Psoas muscle (tissue), 8 donors: ENCODE measurements around the gene WDR5. TPM values are rescaled to one million over a fixed set of nuclear protein-coding genes. Genes with fewer than 3 reads are reported as not detected.

Source experiments
- ATAC-seq, 4 donors: fragments of 200-7000 bp; cut with Tn5 transposase; one replicate each; pipeline ENCODE4 v1.9.1; 2020; ENCODE audit warnings: moderate library complexity in 3 of 4, mild to moderate bottlenecking in 2 of 4
- DNase-seq, 2 donors: peaks; one replicate each; pipeline ENCODE4 v3.0.0-alpha.2; 2020
- H3K27ac ChIP-seq: fragments of 200-600 bp; one replicate; pipeline ENCODE4 v1.8.0; 2022
- H3K27me3 ChIP-seq, 3 donors: fragments of 200-600 bp in 1 of 3; one replicate each; pipeline versions ENCODE4 v1.6.1 to v1.8.0; 2013 to 2022; ENCODE audit warnings: low read length in 2 of 3, mild to moderate bottlenecking in 2 of 3, moderate library complexity in 1 of 3; ENCODE audit not compliant: insufficient read depth in 3 of 3
- H3K36me3 ChIP-seq, 2 donors: fragments of 200-600 bp in 1 of 2; one replicate each; pipeline versions ENCODE4 v1.6.1 to v1.8.0; 2013 to 2022; ENCODE audit warnings: low read depth in 1 of 2, mild to moderate bottlenecking in 1 of 2, moderate library complexity in 1 of 2; ENCODE audit not compliant: insufficient read depth in 1 of 2
- H3K4me1 ChIP-seq: fragments of 200-600 bp; one replicate; pipeline ENCODE4 v1.8.0; 2022
- H3K4me3 ChIP-seq: fragments of 200-600 bp; one replicate; pipeline ENCODE4 v1.8.0; 2022; ENCODE audit warnings: mild to moderate bottlenecking
- H3K9me3 ChIP-seq: fragments of 200-600 bp; one replicate; pipeline ENCODE4 v1.8.0; 2022
- CTCF ChIP-seq: fragments of 200-600 bp; IDR thresholded peaks from one replicate; pipeline ENCODE4 v1.8.0; 2022; ENCODE audit warnings: antibody characterized with exemption
- WGBS, 3 donors: extraction: QIAGEN DNeasy Blood & Tissue Kit; methylation state at CpG; one replicate each; pipeline versions ENCODE4 v1.1.6 to v1.1.7; 2013; 5-methylcytosine and 5-hydroxymethylcytosine counted together
- intact Hi-C, 2 donors: fragments of 100-400 bp; cut with DNase I; formaldehyde crosslinking; loops; one replicate each; pipeline versions ENCODE4 v1.11.0 to v1.14.2; 2022
- polyA plus RNA-seq, 3 donors: library from polyadenylated mRNA; stranded (reverse); fragments of 200-250 nt; gene quantifications; one replicate each; pipeline ENCODE4 v1.2.3, GENCODE V29; 2013
- total RNA-seq, 4 donors: library from RNA; stranded (reverse); fragmentation: NEBNext Ultra II Directional in 2 of 4; extraction: Animal tissue kit (Norgen Biotek cat#: 25700) in 2 of 4; gene quantifications; one replicate each; pipeline versions ENCODE4 v1.2.1 to v1.2.4, GENCODE V29; 2021 to 2023
- donor health status: healthy with polysubstance abuse.
- donor health status: DM: no; HTN: no; CAD: no; lungs with moderate emphysema.
- donor health status: Bipolar disorder and iron deficiency.
- donor health status: healthy.
- donor health status: DM: yes; HTN: yes; CAD: no.
- donor health status: DM: no; HTN: no; CAD: no.
- donor health status: DM: no; HTN: no; CAD: no.
- donor health status: DM: yes; HTN: yes; CAD: no.

Gene WDR5
- total and polyA plus RNA-seq, 7 donors, result 21.4 to 52.0 (median 30.1) TPM

DNA sequence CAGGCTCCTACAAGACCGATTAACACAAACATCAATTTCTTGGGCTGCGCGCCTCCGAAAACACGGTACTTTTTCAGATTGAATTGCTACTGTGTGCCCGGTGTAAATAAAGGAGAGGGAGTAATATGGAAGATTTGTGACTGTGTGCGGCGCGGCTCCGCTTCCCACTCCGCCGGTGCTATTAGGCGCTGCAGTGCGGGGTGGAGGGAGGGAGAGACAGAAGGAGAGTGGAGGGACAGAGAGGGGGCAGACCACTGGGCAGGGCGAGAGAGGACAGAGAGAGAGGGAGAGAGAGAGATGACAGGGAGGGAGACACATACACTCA, 53.2 kb downstream of the WDR5 start:
- TF ChIP-seq CTCF, result no peak
- H3K36me3 ChIP-seq, result no peaks in the 10 kb centered on the region
- H3K4me3 ChIP-seq, result no peak overlapping the region
- H3K9me3 ChIP-seq, result no peaks in the 10 kb centered on the region
- intact Hi-C loops, result no loop called here
- H3K27me3 ChIP-seq, result no peaks in the 10 kb centered on the region
- peak in 3 of 4 donors; percentile 29 to 49 (median 42) for ATAC-seq
- H3K27ac ChIP-seq, result no peak overlapping the region
- H3K4me1 ChIP-seq, result peaks cover 25% of the 10 kb centered on the region
- DNase-seq, result peak in 1 of 2 donors; percentile 10
- 44 to 60% (median 44%) methylated on average over 15 of the region's 15 CpGs for WGBS, 3 donors

DNA sequence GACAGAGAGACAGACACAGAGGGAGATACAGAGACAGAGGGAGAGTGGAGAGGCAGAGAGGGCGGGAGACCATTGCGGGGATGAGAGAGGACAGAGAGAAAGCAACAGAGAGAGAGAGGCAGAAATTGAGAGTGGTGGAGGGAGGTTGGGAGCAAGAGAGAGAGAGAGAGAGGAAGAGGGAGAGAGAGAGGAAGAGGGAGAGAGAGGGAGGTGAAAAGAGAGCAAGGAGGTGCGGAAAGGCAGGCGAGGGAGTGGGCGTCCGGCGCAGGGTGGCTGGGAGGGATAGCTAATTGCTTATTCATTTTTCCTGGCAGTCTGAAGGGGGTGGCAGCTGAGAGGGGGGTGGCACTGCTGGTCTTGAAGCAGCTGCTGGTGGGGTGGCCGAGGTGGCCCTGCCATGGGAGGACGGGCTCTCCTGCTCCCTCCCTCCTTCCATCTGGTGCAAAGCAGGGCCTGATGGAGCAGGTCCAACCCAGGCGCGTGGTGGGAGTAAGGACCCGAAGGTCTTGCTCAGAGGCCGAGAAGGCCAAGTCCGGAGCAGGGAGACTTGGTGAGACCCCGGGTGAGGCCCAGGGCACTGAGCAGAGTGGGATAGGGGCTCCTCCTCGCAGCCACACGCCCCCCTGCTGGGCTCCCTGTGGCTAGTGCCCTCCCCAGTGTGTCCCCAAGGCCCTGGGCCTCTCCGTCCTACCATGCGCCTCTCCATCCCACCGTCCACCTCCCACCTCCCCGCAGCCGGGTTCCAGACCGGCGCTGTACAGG, 53.8 kb downstream of the WDR5 start:
- intact Hi-C loops, result no loop called here
- DNase-seq (peak; percentile 28 to 66), ATAC-seq (peak; percentile 22 to 66 (median 50))
- Histone ChIP-seq H3K9me3 (no peaks in the 10 kb centered on the region), H3K4me3 (no peak overlapping the region), H3K4me1 (peaks cover 25% of the 10 kb centered on the region), H3K36me3 (no peaks in the 10 kb centered on the region), H3K27ac (peak overlapping the region; percentile 4), H3K27me3 (no peaks in the 10 kb centered on the region)
- no peak for TF ChIP-seq CTCF
- WGBS, 3 donors, result 55 to 67% (median 57%) methylated on average over 23 to 24 of the region's 24 CpGs

- intact Hi-C loops, result no loop called here
- H3K4me3 ChIP-seq, result no peak overlapping the region
- H3K27me3 ChIP-seq, result no peaks in the 10 kb centered on the region
- H3K27ac ChIP-seq, result peak overlapping the region; percentile 4
- no peak for TF ChIP-seq CTCF
- H3K9me3 ChIP-seq, result no peaks in the 10 kb centered on the region
- peaks cover 25% of the 10 kb centered on the region for H3K4me1 ChIP-seq
- 44 to 75% (median 60%) methylated on average over 28 to 29 of the region's 29 CpGs for WGBS, 3 donors
- H3K36me3 ChIP-seq, result no peaks in the 10 kb centered on the region
- DNase-seq (peak; percentile 30 to 77), ATAC-seq (peak; percentile 34 to 84 (median 53))
Observed at GRCh38 chr9:134190232-134191121, 54.6 kb downstream of the WDR5 start.

DNA sequence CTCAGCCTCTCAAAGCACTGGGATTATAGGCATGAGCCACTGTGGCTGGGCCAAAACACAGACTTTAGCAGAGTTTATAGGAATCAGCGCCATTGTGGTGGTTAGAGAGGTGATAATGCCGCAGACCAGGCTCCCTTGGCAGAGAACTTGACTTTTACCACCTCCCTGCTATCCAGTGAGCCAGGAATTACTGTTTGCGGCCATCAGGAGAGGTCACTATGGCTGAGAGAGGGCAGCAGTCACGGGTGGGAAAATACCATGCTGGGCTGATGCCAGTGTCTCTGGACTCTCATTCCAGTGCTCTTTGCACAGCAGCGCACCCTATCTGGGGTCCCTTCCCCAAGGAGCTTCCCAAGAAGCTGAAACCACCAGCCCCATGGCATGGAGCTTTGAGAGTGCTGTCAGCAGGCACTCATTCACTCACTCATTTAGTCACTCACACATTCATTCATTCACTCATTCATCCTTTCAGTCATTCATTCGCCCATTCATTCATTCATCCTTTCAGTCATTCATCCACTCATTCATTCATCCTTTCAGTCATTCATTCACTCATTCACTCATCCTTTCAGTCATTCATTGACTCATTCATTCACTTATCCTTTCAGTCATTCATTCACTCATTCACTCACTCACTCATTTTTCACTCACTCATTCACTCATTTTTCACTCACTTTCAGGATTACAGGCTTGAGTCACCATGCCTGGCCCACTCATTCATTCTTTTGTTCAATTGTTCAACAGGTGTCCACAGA, 55.8 kb downstream of the WDR5 start:
- WGBS, 3 donors, result 92 to 96% (median 95%) methylated on average over 6 of the region's 6 CpGs
- H3K27me3 ChIP-seq, result no peaks in the 10 kb centered on the region
- DNase-seq (peak in 1 of 2 donors; percentile 4), ATAC-seq (no peak)
- no peak overlapping the region for H3K27ac ChIP-seq
- H3K9me3 ChIP-seq, result no peaks in the 10 kb centered on the region
- H3K36me3 ChIP-seq, result no peaks in the 10 kb centered on the region
- H3K4me1 ChIP-seq, result peaks cover 25% of the 10 kb centered on the region
- intact Hi-C loops, result no loop called here
- H3K4me3 ChIP-seq, result no peak overlapping the region
- TF ChIP-seq CTCF, result no peak
